Measurements from ENCODE around the gene MYO15A.

The MYO15A gene

GRCh38 chr17:18105027-18105426, 3.5 kb upstream of the MYO15A start:
- DNase-seq = no peak

GRCh38 chr17:18105595-18105994, 3.0 kb upstream of the MYO15A start:
- DNase-seq = no peak

- no peak for DNase-seq
Measured at GRCh38 chr17:18106211-18106610, 2.3 kb upstream of the MYO15A start.

GRCh38 chr17:18107061-18107790, 1.3 kb upstream of the MYO15A start:
- DNase-seq = no peak

- peak in 4 of 56 donors; percentile 17 to 40 (median 26) for DNase-seq
Measured at GRCh38 chr17:18107971-18108370, 585 bp upstream of the MYO15A start.

GRCh38 chr17:18109935-18110485, 1.5 kb downstream of the MYO15A start:
- DNase-seq = no peak

- DNase-seq = no peak
Measured at GRCh38 chr17:18110636-18111145, 2.1 kb downstream of the MYO15A start.

GRCh38 chr17:18111330-18111971, 2.9 kb downstream of the MYO15A start:
- no peak for DNase-seq

- DNase-seq = no peak
Measured at GRCh38 chr17:18115517-18115916, 7.0 kb downstream of the MYO15A start.

- no peak for DNase-seq
Measured at GRCh38 chr17:18116078-18116477, 7.5 kb downstream of the MYO15A start.

- DNase-seq = no peak
Measured at GRCh38 chr17:18117533-18117932, 9.0 kb downstream of the MYO15A start.

GRCh38 chr17:18117982-18118975, 9.7 kb downstream of the MYO15A start:
- no peak for DNase-seq

- DNase-seq = no peak
Measured at GRCh38 chr17:18119166-18119745, 10.7 kb downstream of the MYO15A start.

- DNase-seq = no peak
Measured at GRCh38 chr17:18119938-18120337, 11.4 kb downstream of the MYO15A start.

- no peak for DNase-seq
Measured at GRCh38 chr17:18120461-18121017, 12.0 kb downstream of the MYO15A start.

- no peak for DNase-seq
Measured at GRCh38 chr17:18121144-18121910, 12.8 kb downstream of the MYO15A start.

GRCh38 chr17:18122990-18123753, 14.6 kb downstream of the MYO15A start:
- no peak for DNase-seq

- DNase-seq = no peak
Measured at GRCh38 chr17:18124345-18125126, 16.0 kb downstream of the MYO15A start.
